Uterus (tissue), 2 donors: ENCODE data around the gene MTHFD1.

Source experiments
- POLR2A ChIP-seq, 2 donors: fragments of 450-650 bp; IDR thresholded peaks; one replicate each; pipeline ENCODE4 v1.6.1; 2016; ENCODE audit warnings: antibody characterized with exemption in 2 of 2, mild to moderate bottlenecking in 1 of 2, moderate library complexity in 1 of 2
- TF ChIP-seq, protein P1 (sequence below), 4 experiments: fragments of 200-600 bp in 2 of 4; fragments of 450-650 bp in 2 of 4; sonication (generic) in 2 of 4; IDR thresholded peaks; one replicate each; pipeline ENCODE4 v1.5.1; 2016 to 2019; ENCODE audit warnings: antibody characterized with exemption in 4 of 4, mild to moderate bottlenecking in 2 of 4, moderate library complexity in 1 of 4

DNA sequence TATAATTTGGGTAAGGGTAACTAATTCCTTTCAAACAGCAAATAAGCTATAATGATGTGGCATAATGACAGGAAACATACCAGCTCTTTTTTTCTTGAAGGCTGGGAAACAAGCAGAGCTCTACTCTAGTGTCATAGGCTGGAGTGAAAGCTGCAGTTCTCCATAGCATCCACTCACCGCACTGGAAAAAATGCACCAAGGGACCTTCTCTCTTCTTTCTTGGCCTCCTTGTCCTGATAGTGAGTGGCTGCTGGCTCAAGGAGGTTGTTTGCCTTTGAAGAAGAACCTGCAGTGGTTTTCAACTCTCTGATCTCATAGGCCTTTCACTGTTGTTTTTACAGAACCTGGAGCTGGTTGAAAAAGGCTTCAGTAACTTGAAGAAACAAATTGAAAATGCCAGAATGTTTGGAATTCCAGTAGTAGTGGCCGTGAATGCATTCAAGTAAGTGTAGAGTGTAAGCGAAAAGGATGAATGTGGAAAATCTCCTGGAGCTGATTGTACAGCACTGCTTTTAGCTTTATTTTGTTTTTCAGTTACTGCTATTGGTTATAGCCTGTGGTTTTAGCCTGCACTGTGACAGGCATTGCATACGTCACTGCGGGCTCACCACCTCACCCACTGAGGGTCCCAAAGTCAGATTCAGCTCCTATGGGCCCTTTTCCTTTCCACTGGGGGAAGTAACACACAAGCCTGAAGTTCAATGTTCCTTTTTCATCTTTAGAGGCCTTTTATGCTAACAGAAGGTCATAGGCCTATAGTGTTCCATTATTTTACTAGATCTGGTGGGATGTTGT lies 59.9 kb downstream of the MTHFD1 start:
- TF ChIP-seq, protein P1, sequence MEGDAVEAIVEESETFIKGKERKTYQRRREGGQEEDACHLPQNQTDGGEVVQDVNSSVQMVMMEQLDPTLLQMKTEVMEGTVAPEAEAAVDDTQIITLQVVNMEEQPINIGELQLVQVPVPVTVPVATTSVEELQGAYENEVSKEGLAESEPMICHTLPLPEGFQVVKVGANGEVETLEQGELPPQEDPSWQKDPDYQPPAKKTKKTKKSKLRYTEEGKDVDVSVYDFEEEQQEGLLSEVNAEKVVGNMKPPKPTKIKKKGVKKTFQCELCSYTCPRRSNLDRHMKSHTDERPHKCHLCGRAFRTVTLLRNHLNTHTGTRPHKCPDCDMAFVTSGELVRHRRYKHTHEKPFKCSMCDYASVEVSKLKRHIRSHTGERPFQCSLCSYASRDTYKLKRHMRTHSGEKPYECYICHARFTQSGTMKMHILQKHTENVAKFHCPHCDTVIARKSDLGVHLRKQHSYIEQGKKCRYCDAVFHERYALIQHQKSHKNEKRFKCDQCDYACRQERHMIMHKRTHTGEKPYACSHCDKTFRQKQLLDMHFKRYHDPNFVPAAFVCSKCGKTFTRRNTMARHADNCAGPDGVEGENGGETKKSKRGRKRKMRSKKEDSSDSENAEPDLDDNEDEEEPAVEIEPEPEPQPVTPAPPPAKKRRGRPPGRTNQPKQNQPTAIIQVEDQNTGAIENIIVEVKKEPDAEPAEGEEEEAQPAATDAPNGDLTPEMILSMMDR (IDR thresholded peaks at IDR 0.05): no peak
- TF ChIP-seq POLR2A (IDR thresholded peaks at IDR 0.05): no peak
